B cell (primary cell): ENCODE results near the gene FNDC5. TPM values are rescaled to one million over a fixed set of nuclear protein-coding genes. Genes with fewer than 3 reads are reported as not detected.
A peak's percentile ranks its signal among the peaks of the same experiment; 100 is the strongest.

Experiments
- ATAC-seq: fragments of 200-7000 bp; cut with Tn5 transposase; one replicate; pipeline ENCODE4 v1.10.0; 2021; ENCODE audit warnings: low read depth, mild to moderate bottlenecking, moderate number of reproducible peaks, moderate library complexity
- CTCF ChIA-PET: fragments of 350-600 bp; sonication (Branson Sonifier 250); formaldehyde crosslinking; loops from one replicate; lab custom pipeline; 2021; ENCODE audit warnings: antibody characterized with exemption, inconsistent platforms; lab: Charles Lee
- POLR2A ChIA-PET: fragments of 350-600 bp; sonication (Branson Sonifier 250); formaldehyde crosslinking; loops from one replicate; lab custom pipeline; 2021; ENCODE audit warnings: antibody characterized with exemption; lab: Charles Lee
- DNase-seq: peaks from one replicate; pipeline ENCODE4 v3.0.0; 2013
- H2AFZ ChIP-seq: 2 replicates; pipeline ENCODE4 v1.6.1; 2012; ENCODE audit warnings: mild to moderate bottlenecking, low read depth, low read length; ENCODE audit not compliant: insufficient read depth, poor library complexity, severe bottlenecking
- H3K27ac ChIP-seq, 2 donors: 1 replicate in 1 of 2; 2 replicates in 1 of 2; pipeline ENCODE4 v1.5.1; 2012 to 2013; ENCODE audit warnings: low read length in 2 of 2, mild to moderate bottlenecking in 2 of 2, moderate library complexity in 1 of 2
- H3K27me3 ChIP-seq, 4 experiments: fragments of 200-600 bp in 1 of 4; sonication (generic) in 1 of 4; replicated peaks in 1 of 4; 1 replicate in 2 of 4; 2 replicates in 2 of 4; pipeline versions ENCODE4 v1.6.1 to v1.7.0; 2013 to 2016; ENCODE audit warnings: low read length in 3 of 4, mild to moderate bottlenecking in 2 of 4, mixed read lengths in 1 of 4, moderate library complexity in 1 of 4; ENCODE audit not compliant: insufficient read depth in 4 of 4, control insufficient read depth in 3 of 4; ENCODE audit errors: control extremely low read depth in 1 of 4
- H3K36me3 ChIP-seq, 2 experiments: replicated peaks in 1 of 2; 1 replicate in 1 of 2; 2 replicates in 1 of 2; pipeline versions ENCODE4 v1.6.1 to v1.7.1; 2013; ENCODE audit warnings: low read length in 1 of 2; ENCODE audit not compliant: insufficient read depth in 2 of 2, control insufficient read depth in 1 of 2; ENCODE audit errors: control extremely low read depth in 1 of 2, extremely low read depth in 1 of 2
- H3K4me1 ChIP-seq, 2 donors: fragments of 200-600 bp in 1 of 2; sonication (generic) in 1 of 2; 1 replicate in 1 of 2; 2 replicates in 1 of 2; pipeline versions ENCODE4 v1.5.1 to v1.6.1; 2013 to 2017; ENCODE audit warnings: low read length in 2 of 2; ENCODE audit not compliant: control insufficient read depth in 2 of 2, insufficient read depth in 2 of 2
- H3K4me2 ChIP-seq: replicated peaks from 2 replicates; pipeline ENCODE3; 2012; ENCODE audit warnings: mild to moderate bottlenecking, low read depth, low read length; ENCODE audit not compliant: poor library complexity, severe bottlenecking
- H3K4me3 ChIP-seq, 5 experiments: fragments of 200-600 bp in 1 of 5; sonication (generic) in 1 of 5; 1 replicate in 3 of 5; 2 replicates in 2 of 5; pipeline versions ENCODE4 v1.5.1 to v1.7.0; 2011 to 2016; ENCODE audit warnings: low read length in 4 of 5, mild to moderate bottlenecking in 4 of 5, low read depth in 2 of 5, control low read depth in 1 of 5, moderate library complexity in 1 of 5; ENCODE audit not compliant: insufficient read depth in 1 of 5; ENCODE audit errors: control extremely low read depth in 1 of 5, extremely low read depth in 1 of 5
- H3K79me2 ChIP-seq: fragments of 200-600 bp; sonication (generic); one replicate; pipeline ENCODE4 v1.6.0; 2016; ENCODE audit warnings: low read length; ENCODE audit not compliant: control insufficient read depth, insufficient read depth
- H3K9ac ChIP-seq: fragments of 200-600 bp; sonication (generic); 2 replicates; pipeline ENCODE4 v1.6.1; 2017; ENCODE audit warnings: mild to moderate bottlenecking, low read length, moderate library complexity
- H3K9me3 ChIP-seq, 3 donors: one replicate each; pipeline versions ENCODE4 v1.6.1 to v1.7.1; 2013; ENCODE audit warnings: low read length in 2 of 3; ENCODE audit not compliant: control insufficient read depth in 2 of 3, insufficient read depth in 1 of 3; ENCODE audit errors: control extremely low read depth in 1 of 3
- H4K20me1 ChIP-seq: 2 replicates; pipeline ENCODE4 v1.6.0; 2012; ENCODE audit warnings: mild to moderate bottlenecking, low read length; ENCODE audit not compliant: insufficient read depth, control insufficient read depth, poor library complexity, severe bottlenecking
- H3K27ac Mint-ChIP-seq: one replicate; pipeline ENCODE4 v1.8.0; 2021; ENCODE audit warnings: mixed read lengths
- H3K27me3 Mint-ChIP-seq: one replicate; pipeline ENCODE4 v1.8.0; 2021; ENCODE audit warnings: mixed read lengths
- H3K4me1 Mint-ChIP-seq: one replicate; pipeline ENCODE4 v1.8.0; 2021; ENCODE audit warnings: mixed read lengths
- H3K4me3 Mint-ChIP-seq: one replicate; pipeline ENCODE4 v1.8.0; 2021; ENCODE audit warnings: mixed read lengths
- H3K9me3 Mint-ChIP-seq: one replicate; pipeline ENCODE4 v1.8.0; 2022; ENCODE audit warnings: mixed read lengths; ENCODE audit not compliant: insufficient read depth
- EZH2 ChIP-seq: IDR thresholded peaks from 2 replicates; pipeline ENCODE4 v1.6.1; 2012; ENCODE audit warnings: borderline replicate concordance, low read depth, mild to moderate bottlenecking, moderate library complexity, low read length; ENCODE audit not compliant: insufficient read depth, poor library complexity, severe bottlenecking
- WGBS: methylation state at CpG from one replicate; pipeline ENCODE4 v1.1.5; 2013; ENCODE audit warnings: missing lambda C conversion rate; ENCODE audit not compliant: insufficient coverage; 5-methylcytosine and 5-hydroxymethylcytosine counted together
- intact Hi-C: fragments of 100-400 bp; cut with micrococcal nuclease; formaldehyde crosslinking; loops from one replicate; pipeline ENCODE4 v1.10.0; 2022
- polyA plus RNA-seq: library from polyadenylated mRNA; depleted of rRNA; stranded (reverse); fragments of >200 nt; gene quantifications from 2 replicates; pipeline ENCODE4 v1.2.3, GENCODE V29; 2012
- total RNA-seq, 2 donors: library from RNA; stranded (reverse); fragments of 120-200 nt in 1 of 2; gene quantifications; 1 replicate in 1 of 2; 2 replicates in 1 of 2; pipeline versions ENCODE4 v1.2.3 to v1.2.4, GENCODE V29; 2013 to 2022
- TF ChIP-seq, protein P1 (sequence below): fragments of 200-600 bp; IDR thresholded peaks from one replicate; pipeline ENCODE4 v1.8.0; 2022; ENCODE audit warnings: antibody characterized with exemption, mild to moderate bottlenecking

The FNDC5 gene
- total and polyA plus RNA-seq, 2 donors (not counting 1 experiment from before 2014, with no cell fraction given), result 0.76 to 2.1 TPM

DNA sequence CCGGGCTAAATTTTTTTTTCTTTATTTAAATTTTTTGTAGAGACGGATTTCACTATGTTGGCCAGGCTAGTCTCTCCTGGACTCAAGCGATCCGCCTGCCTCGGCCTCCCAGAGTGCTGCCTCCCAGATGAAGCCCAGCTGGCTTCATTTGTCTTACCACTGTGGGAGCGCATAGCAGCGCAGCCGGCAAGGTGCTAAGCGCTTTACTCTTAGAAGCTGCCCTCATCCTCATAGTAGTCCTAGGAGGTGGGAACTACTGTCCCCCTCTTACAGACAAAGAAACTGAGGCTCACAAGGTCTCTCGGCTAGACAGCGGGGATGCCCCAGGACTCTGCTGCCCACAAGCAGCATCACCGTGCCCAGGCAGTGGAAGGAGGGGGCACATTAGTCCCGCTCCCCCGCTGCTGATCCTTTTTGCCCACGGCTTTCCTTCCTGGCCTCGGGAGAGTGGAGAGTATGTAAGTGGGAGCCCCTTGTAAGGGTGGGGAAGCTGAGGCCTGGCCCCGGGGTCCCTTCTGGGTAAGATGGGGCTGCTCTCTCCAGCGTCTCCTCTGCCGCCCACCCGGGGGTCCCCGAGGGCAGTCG is 29.8 kb upstream of the FNDC5 start:
- ChIA-PET CTCF (no interaction called here), POLR2A (interaction anchor here (0.7 kb wide), 1 partner anchor 169 kb away, joined by 3 read pairs; no protein-coding TSS in a partner anchor)
- Mint-ChIP-seq H3K27me3 (peaks cover 44% of the 10 kb centered on the region), H3K27ac (no peak overlapping the region), H3K4me3 (peak overlapping the region; percentile 72), H3K9me3 (no peaks in the 10 kb centered on the region), H3K4me1 (peaks cover 11% of the 10 kb centered on the region)
- Histone ChIP-seq H3K9me3 (peaks cover 0 to 15% (median 0%) of the 10 kb centered on the region in 3 donors), H2AFZ (peak overlapping the region; percentile 33), H3K79me2 (no peaks in the 10 kb centered on the region), H3K4me1 (peaks cover 9 to 10% of the 10 kb centered on the region in 2 donors), H3K27me3 (peaks cover 0 to 43% (median 15%) of the 10 kb centered on the region in 4 experiments), H3K4me2 (peak overlapping the region; percentile 85), H3K9ac (peak overlapping the region; percentile 52), H3K36me3 (no peaks in the 10 kb centered on the region), H3K4me3 (peak overlapping the region in 4 of 5 experiments; percentile 24 to 54 (median 39)), H4K20me1 (no peaks in the 10 kb centered on the region), H3K27ac (no peak overlapping the region)
- TF ChIP-seq, protein P1, sequence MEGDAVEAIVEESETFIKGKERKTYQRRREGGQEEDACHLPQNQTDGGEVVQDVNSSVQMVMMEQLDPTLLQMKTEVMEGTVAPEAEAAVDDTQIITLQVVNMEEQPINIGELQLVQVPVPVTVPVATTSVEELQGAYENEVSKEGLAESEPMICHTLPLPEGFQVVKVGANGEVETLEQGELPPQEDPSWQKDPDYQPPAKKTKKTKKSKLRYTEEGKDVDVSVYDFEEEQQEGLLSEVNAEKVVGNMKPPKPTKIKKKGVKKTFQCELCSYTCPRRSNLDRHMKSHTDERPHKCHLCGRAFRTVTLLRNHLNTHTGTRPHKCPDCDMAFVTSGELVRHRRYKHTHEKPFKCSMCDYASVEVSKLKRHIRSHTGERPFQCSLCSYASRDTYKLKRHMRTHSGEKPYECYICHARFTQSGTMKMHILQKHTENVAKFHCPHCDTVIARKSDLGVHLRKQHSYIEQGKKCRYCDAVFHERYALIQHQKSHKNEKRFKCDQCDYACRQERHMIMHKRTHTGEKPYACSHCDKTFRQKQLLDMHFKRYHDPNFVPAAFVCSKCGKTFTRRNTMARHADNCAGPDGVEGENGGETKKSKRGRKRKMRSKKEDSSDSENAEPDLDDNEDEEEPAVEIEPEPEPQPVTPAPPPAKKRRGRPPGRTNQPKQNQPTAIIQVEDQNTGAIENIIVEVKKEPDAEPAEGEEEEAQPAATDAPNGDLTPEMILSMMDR, result no peak
- TF ChIP-seq EZH2, result no peak
- DNase-seq (no peak), ATAC-seq (no peak)
- intact Hi-C loops, result no loop called here
- 33% methylated on average over 20 of the region's 22 CpGs for WGBS

DNA sequence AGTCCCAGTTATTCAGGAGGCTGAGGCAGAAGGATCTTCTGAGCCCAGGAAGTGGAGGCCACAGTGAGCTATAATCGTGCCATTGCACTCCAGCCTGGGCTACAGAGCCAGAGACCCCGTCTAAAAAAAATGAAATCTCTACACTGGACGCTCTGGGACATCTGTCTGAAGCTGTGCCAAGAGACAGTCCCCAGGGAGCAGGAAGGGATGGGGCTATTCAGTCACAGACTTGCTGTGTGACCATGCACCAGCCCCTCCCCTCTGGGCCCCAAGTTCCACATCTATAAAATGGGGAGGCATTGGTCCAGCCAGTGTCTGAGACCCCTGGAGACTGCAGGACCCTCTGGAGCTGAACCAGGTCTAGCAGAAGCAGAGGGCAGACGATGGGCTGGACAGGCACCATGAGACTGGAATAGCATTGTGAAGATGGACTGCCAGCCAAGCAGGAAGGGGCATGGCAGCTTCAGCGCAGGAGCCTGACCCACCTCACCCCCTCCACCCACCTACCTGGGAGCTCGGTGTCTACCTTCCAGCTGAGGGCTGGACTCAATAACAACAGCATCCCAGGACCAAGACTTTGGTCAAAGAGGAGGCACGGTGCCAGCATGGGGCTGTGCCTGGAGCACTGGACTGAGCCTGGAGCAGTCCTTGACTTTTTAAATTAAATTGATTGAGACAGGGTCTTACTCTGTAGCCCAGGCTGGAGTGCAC is 29.0 kb upstream of the FNDC5 start:
- intact Hi-C loops, result no loop called here

More for the DNA sequence above, 29.0 kb upstream of the FNDC5 start:
- ChIA-PET POLR2A (interaction anchor here (0.7 kb wide), 1 partner anchor 168 kb away, joined by 3 read pairs; no protein-coding TSS in a partner anchor), CTCF (no interaction called here)
- Histone ChIP-seq H3K27ac (no peak overlapping the region), H3K36me3 (no peaks in the 10 kb centered on the region), H2AFZ (no peak overlapping the region), H4K20me1 (no peaks in the 10 kb centered on the region), H3K4me1 (peaks cover 9 to 10% of the 10 kb centered on the region in 2 donors), H3K4me3 (no peak overlapping the region), H3K9ac (no peak overlapping the region), H3K27me3 (peaks cover 0 to 48% (median 15%) of the 10 kb centered on the region in 4 experiments), H3K79me2 (no peaks in the 10 kb centered on the region), H3K4me2 (no peak overlapping the region), H3K9me3 (peaks cover 0 to 15% (median 0%) of the 10 kb centered on the region in 3 donors)
- DNase-seq (no peak), ATAC-seq (no peak)
- Mint-ChIP-seq H3K4me1 (peaks cover 11% of the 10 kb centered on the region), H3K27ac (no peak overlapping the region), H3K27me3 (peaks cover 43% of the 10 kb centered on the region), H3K4me3 (peak overlapping the region; percentile 45), H3K9me3 (no peaks in the 10 kb centered on the region)
- TF ChIP-seq, protein P1, result no peak
- TF ChIP-seq EZH2, result no peak
- 96% methylated on average over 6 of the region's 7 CpGs for WGBS
